ENCODE results near the gene HNRNPA1.
A peak's percentile ranks its signal among the peaks of the same experiment; 100 is the strongest.

The HNRNPA1 gene

GRCh38 chr12:54285150-54286041 lies 4.9 kb downstream of the HNRNPA1 start:
- peak; percentile 14; the same call in 1 of the 2 replicates for TF ChIP-seq CTCF (IDR thresholded peaks at IDR 0.05; ENCODE audit: low read depth, low read length)
- no peak overlapping the region for H3K4me3 ChIP-seq (ENCODE audit: low read depth, low read length)

GRCh38 chr12:54286042-54287030 lies 5.8 kb downstream of the HNRNPA1 start:
- TF ChIP-seq CTCF (IDR thresholded peaks at IDR 0.05; ENCODE audit: low read depth, low read length), result no peak
- H3K4me3 ChIP-seq (ENCODE audit: low read depth, low read length), result no peak overlapping the region

- no peak overlapping the region for H3K4me3 ChIP-seq (ENCODE audit: low read depth, low read length)
These were observed 7.0 kb downstream of the HNRNPA1 start for GRCh38 chr12:54287261-54288157.

GRCh38 chr12:54292083-54292930 lies 11.8 kb downstream of the HNRNPA1 start:
- H3K4me3 ChIP-seq (ENCODE audit: low read depth, low read length), result no peak overlapping the region
- TF ChIP-seq CTCF (IDR thresholded peaks at IDR 0.05; ENCODE audit: low read depth, low read length), result no peak

More at GRCh38 chr12:54287261-54288157, 7.0 kb downstream of the HNRNPA1 start:
- no peak for TF ChIP-seq CTCF (IDR thresholded peaks at IDR 0.05; ENCODE audit: low read depth, low read length)

- no peak for TF ChIP-seq CTCF (IDR thresholded peaks at IDR 0.05; ENCODE audit: low read depth, low read length)
- no peak overlapping the region for H3K4me3 ChIP-seq (ENCODE audit: low read depth, low read length)
These were observed 12.4 kb downstream of the HNRNPA1 start for GRCh38 chr12:54292931-54293241.

All from WI38 (cell line).